Activated CD8-positive, alpha-beta T cell treated with anti-CD3 and anti-CD28 coated beads, Interleukin-2, amount 10 ng/mL, durations not matched to agents 7 days and 5 days (primary cell): ENCODE results near the gene HOXA9. TPM values are rescaled to one million over a fixed set of nuclear protein-coding genes. Genes with fewer than 3 reads are reported as not detected.
A peak's percentile ranks its signal among the peaks of the same experiment; 100 is the strongest.

Experiments used
- ATAC-seq: fragments of 150-1000 bp; cut with Tn5 transposase; one replicate; pipeline ENCODE4 v1.10.0; 2021; ENCODE audit warnings: moderate library complexity
- CTCF ChIA-PET: fragments of 350-600 bp; sonication (Branson Sonifier 250); formaldehyde crosslinking; loops from one replicate; lab custom pipeline; 2021; ENCODE audit warnings: antibody characterized with exemption; lab: Charles Lee
- POLR2A ChIA-PET: fragments of 350-600 bp; sonication (Branson Sonifier 250); formaldehyde crosslinking; loops from one replicate; lab custom pipeline; 2021; ENCODE audit warnings: antibody characterized with exemption; lab: Charles Lee
- DNase-seq: peaks from one replicate; pipeline ENCODE4 v3.0.0-alpha.2; 2020
- H3K27ac Mint-ChIP-seq: one replicate; pipeline ENCODE4 v1.8.0; 2021; ENCODE audit warnings: mild to moderate bottlenecking, mixed read lengths
- H3K27me3 Mint-ChIP-seq: one replicate; pipeline ENCODE4 v1.8.0; 2021; ENCODE audit warnings: low read depth, mixed read lengths
- H3K36me3 Mint-ChIP-seq: one replicate; pipeline ENCODE4 v1.8.0; 2021; ENCODE audit warnings: low read depth, mixed read lengths
- H3K4me1 Mint-ChIP-seq: one replicate; pipeline ENCODE4 v1.8.0; 2021; ENCODE audit warnings: low read depth, mixed read lengths
- H3K4me3 Mint-ChIP-seq: one replicate; pipeline ENCODE4 v1.8.0; 2021; ENCODE audit warnings: mild to moderate bottlenecking, mixed read lengths
- H3K9me3 Mint-ChIP-seq: one replicate; pipeline ENCODE4 v1.8.0; 2022; ENCODE audit warnings: mixed read lengths; ENCODE audit not compliant: insufficient read depth
- total RNA-seq, 2 experiments: library from RNA; stranded (reverse); gene quantifications; one replicate each; pipeline ENCODE4 v1.2.3, GENCODE V29; 2021

The HOXA9 gene
- total RNA-seq, 2 experiments from 2014 or later = not detected

DNA sequence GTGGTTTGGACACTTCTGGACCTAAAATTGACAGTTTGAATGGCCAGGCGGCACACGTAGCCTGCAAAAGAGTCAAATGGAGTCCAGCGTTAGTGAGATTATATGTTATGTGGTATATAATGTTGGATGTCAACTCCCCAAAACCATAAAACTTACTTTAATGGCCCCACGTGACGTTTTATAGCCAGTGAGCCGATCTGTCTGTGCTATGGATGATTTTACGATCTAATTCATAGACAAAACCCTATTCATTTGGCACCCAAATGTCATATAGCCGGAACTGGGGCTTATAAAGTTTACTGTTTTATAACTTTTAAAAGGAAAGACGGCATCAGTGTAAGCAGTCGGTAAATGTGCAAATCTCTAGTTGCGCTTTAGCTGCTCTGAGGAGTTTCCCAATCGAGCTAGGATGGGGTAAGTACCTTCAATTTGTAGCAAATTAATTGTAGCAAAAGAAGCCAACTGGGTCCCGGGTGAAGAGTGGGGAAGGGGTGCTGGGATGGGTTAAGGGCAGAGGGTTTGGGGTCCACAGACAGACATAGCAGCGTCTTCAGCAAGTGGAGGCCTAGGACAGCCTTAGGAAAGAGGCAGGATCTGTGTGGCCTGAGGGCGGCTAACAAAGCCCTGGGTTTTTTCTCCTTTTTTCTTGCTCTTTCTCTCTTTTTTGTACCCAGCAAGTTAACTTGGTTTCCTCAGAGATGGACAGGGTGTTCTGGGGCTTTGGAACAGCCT, 25.0 kb downstream of the HOXA9 start:
- ChIA-PET CTCF (no interaction called here), POLR2A (no interaction called here)
- H3K9me3 Mint-ChIP-seq = no peaks in the 10 kb centered on the region
- peaks cover 4% of the 10 kb centered on the region for H3K4me1 Mint-ChIP-seq
- no peak overlapping the region for H3K4me3 Mint-ChIP-seq
- ATAC-seq (no peak), DNase-seq (no peak)
- H3K36me3 Mint-ChIP-seq = no peaks in the 10 kb centered on the region
- no peak overlapping the region for H3K27ac Mint-ChIP-seq
- peaks cover 30% of the 10 kb centered on the region for H3K27me3 Mint-ChIP-seq

GRCh38 chr7:27139334-27140125, 25.8 kb downstream of the HOXA9 start:
- ChIA-PET POLR2A (no interaction called here), CTCF (no interaction called here)
- H3K27me3 Mint-ChIP-seq = peaks cover 34% of the 10 kb centered on the region
- DNase-seq = no peak
- ATAC-seq = no peak
- H3K27ac Mint-ChIP-seq = no peak overlapping the region
- no peaks in the 10 kb centered on the region for H3K9me3 Mint-ChIP-seq
- peaks cover 12% of the 10 kb centered on the region for H3K4me1 Mint-ChIP-seq
- H3K36me3 Mint-ChIP-seq = no peaks in the 10 kb centered on the region
- H3K4me3 Mint-ChIP-seq = no peak overlapping the region

DNA sequence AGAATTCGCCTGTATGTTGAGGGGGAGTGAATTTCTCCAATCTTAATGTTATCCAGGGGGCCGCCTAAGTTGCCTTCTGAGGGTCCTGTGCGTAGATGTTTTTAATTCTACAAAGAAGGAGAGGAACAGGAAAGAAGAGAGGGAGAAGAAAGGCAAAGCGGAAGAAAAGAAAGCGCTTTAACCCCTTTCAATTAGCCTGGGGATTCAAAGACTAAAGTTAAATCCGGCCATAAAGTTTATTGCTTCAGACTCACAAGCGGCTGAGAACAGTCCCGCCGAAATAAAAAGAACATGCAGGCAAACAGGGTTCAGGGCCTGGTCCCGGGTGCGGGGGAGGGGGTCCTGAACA, 26.4 kb downstream of the HOXA9 start:
- ChIA-PET POLR2A (no interaction called here), CTCF (no interaction called here)
- DNase-seq (no peak), ATAC-seq (no peak)
- H3K4me1 Mint-ChIP-seq = peaks cover 17% of the 10 kb centered on the region
- H3K27ac Mint-ChIP-seq = no peak overlapping the region
- H3K27me3 Mint-ChIP-seq = peaks cover 38% of the 10 kb centered on the region
- H3K4me3 Mint-ChIP-seq = no peak overlapping the region
- no peaks in the 10 kb centered on the region for H3K9me3 Mint-ChIP-seq
- no peaks in the 10 kb centered on the region for H3K36me3 Mint-ChIP-seq

DNA sequence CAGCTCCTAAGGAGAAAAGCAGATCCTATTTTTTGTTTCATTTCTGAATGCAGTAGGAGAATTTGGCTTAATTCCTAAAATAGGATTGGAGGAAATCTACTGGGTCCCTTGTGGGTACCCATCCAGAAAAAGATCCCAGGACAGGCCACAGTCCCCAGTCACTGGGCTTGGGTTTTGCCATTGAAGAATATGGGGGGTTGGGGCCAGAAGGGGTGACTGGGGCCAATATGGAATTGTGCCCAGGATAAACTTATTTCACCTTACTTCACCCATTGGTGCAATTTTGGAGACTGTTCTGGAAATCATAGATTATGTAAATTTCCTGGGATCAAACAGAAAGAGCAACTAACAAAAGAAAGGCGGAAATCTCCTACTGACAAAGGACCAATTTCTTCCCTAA, 26.9 kb downstream of the HOXA9 start:
- H3K36me3 Mint-ChIP-seq = no peaks in the 10 kb centered on the region

DNA sequence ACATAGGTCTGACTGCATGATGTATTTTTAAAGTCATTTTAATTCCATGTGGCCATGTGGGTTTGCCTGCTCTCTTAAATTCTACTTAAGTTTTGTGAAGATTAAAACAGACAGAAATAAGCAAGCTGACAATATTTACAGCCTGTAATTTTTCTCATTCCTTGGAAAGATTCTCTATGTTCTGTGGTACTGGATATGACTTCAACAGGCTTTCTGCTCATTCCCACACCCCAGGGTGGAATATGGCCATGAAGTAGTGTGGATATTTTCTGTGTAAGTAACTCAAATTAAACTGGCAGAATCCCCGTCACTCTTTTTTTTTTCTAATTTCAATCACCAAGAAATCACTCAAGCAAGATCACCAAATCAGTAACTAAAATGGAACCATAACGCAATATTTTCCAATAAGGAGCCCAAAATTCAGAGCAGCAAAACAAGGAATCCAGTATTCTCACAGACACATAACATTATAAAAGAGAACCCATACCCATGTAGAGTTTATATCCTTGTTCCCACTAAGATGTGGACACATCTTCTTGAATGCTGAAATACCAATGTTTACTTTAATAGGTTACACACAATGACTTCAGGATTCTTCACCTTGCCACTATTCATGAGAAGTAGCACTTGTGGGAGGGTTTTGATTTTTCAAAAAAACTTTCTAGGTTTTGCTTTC, 27.6 kb downstream of the HOXA9 start:
- H3K4me1 Mint-ChIP-seq = peaks cover 20% of the 10 kb centered on the region
- peaks cover 46% of the 10 kb centered on the region for H3K27me3 Mint-ChIP-seq
- POLR2A ChIA-PET = no interaction called here
- H3K36me3 Mint-ChIP-seq = no peaks in the 10 kb centered on the region
- no peaks in the 10 kb centered on the region for H3K9me3 Mint-ChIP-seq
- DNase-seq (no peak), ATAC-seq (no peak)
- no peak overlapping the region for H3K4me3 Mint-ChIP-seq
- CTCF ChIA-PET = no interaction called here
- no peak overlapping the region for H3K27ac Mint-ChIP-seq

More for the DNA sequence above, 26.9 kb downstream of the HOXA9 start:
- Mint-ChIP-seq H3K27ac (no peak overlapping the region), H3K4me3 (no peak overlapping the region), H3K9me3 (no peaks in the 10 kb centered on the region), H3K4me1 (peaks cover 20% of the 10 kb centered on the region), H3K27me3 (peaks cover 41% of the 10 kb centered on the region)
- no peak for ATAC-seq
- ChIA-PET CTCF (no interaction called here), POLR2A (no interaction called here)
- DNase-seq = no peak

DNA sequence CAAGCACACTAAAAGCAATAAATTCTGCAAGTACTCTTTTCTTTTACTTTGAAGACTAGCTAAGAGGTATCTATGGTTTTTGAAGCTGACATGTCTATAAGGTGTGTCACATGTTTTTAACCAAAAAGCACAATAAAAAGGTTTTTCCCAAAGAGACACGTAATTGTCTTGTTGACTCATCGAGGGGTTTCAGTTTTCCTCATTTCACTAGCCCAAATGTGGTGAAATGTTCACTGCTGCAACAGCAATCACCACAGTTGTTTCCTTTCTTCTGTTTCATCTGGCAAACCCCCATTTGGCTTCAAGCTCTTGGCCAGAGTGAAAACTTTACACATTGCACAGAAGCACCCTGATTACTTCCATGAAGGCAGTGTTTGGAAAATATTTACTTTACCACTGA, 30.9 kb downstream of the HOXA9 start:
- Mint-ChIP-seq H3K27ac (no peak overlapping the region), H3K27me3 (peaks cover 47% of the 10 kb centered on the region), H3K4me3 (no peak overlapping the region), H3K9me3 (no peaks in the 10 kb centered on the region), H3K36me3 (no peaks in the 10 kb centered on the region), H3K4me1 (peaks cover 20% of the 10 kb centered on the region)
- CTCF ChIA-PET = interaction anchor here (1.4 kb wide), 1 partner anchor 16 kb away, joined by 5 read pairs; no protein-coding TSS in a partner anchor
- no peak for DNase-seq
- no peak for ATAC-seq
- POLR2A ChIA-PET = no interaction called here

DNA sequence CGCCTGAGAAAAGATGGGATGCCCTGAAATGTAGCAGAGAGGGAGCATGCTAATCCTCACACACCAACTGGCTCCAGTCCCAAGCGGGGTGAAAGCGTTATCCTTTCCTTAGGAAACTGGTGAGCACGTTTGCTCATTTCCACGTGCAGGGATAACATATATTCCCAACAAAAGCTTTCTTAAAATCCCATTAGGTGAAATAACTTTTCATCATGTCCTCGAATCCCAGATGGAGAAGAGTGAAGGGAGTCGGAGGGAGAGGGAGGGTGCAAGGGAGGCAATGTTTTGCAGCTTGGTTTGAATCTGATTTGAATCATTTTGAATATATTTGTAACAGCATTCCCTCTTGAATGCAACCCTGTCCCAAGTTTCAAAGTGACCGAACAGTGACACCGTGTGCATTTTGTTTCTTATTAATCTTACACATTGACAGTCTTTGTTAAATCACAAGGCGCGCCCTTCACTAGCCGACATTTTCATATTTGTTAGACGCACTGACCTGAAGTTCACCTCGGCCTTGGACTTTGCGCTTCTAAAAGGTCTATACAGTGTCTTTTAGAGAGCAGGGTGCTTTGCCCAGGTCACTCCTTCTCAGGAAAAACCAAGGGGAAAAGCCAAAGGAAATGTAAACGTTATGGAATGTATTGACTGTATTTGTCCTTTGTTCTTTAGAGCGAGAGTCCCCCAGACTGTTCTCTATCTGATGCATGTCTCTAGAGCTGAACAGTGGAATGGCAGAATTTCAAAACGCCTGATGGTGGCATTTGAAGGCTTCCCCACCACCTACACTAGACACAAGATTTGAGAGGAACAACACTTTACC, 31.7 kb downstream of the HOXA9 start:
- Mint-ChIP-seq H3K27me3 (peaks cover 48% of the 10 kb centered on the region), H3K36me3 (no peaks in the 10 kb centered on the region), H3K27ac (no peak overlapping the region), H3K9me3 (no peaks in the 10 kb centered on the region), H3K4me3 (no peak overlapping the region), H3K4me1 (peaks cover 20% of the 10 kb centered on the region)
- POLR2A ChIA-PET = no interaction called here
- CTCF ChIA-PET = interaction anchor here (1.4 kb wide), 1 partner anchor 16 kb away, joined by 5 read pairs; no protein-coding TSS in a partner anchor
- ATAC-seq (no peak), DNase-seq (no peak)

DNA sequence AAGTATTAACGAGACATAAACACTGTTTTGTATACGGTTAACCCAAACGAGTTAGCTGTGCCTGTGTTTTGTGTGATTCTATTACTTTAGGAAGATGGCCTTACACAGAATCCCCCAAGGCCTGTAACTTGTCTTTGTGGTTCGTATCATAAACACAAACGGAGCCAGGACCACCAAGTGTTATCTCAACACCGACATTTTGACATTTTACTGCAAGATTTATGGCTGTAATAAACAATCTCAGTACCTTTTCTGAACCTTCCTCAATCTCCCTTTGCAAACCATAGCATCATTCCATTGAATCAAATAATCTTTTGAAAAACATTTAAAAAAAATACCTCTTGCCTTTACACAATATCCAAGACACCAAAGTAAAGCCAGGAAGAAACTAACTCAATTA, 32.4 kb downstream of the HOXA9 start:
- Mint-ChIP-seq H3K36me3 (no peaks in the 10 kb centered on the region), H3K4me1 (peaks cover 20% of the 10 kb centered on the region), H3K9me3 (no peaks in the 10 kb centered on the region), H3K27me3 (peaks cover 48% of the 10 kb centered on the region), H3K4me3 (no peak overlapping the region), H3K27ac (no peak overlapping the region)
- DNase-seq = no peak
- no peak for ATAC-seq
- ChIA-PET CTCF (no interaction called here), POLR2A (no interaction called here)

DNA sequence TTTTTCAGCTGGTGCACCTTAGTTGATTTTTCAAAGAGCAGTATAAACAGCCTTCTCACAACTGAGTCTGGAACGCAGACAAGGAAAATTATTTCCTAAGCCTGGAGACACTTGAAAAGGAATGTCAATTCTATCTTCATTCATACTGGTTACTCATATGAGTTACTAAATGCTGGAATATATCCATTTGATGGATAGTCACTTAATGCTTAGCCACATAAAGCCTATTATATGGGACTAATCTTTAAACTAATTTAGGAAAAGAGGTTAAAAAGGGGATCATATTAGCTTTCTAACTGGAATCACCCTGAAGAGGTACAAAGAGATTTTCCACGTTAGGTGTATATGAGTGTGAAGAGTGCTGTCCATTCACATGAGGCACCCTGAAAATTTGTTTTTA, 33.1 kb downstream of the HOXA9 start:
- Mint-ChIP-seq H3K4me3 (no peak overlapping the region), H3K27me3 (peaks cover 50% of the 10 kb centered on the region), H3K9me3 (no peaks in the 10 kb centered on the region), H3K36me3 (no peaks in the 10 kb centered on the region), H3K4me1 (peaks cover 19% of the 10 kb centered on the region), H3K27ac (no peak overlapping the region)
- DNase-seq (no peak), ATAC-seq (no peak)
- CTCF ChIA-PET = interaction anchor here (2.1 kb wide), 1 partner anchor 19 kb away, joined by 6 read pairs; no protein-coding TSS in a partner anchor
- POLR2A ChIA-PET = no interaction called here

- ATAC-seq (no peak), DNase-seq (no peak)
- POLR2A ChIA-PET = no interaction called here
- Mint-ChIP-seq H3K27ac (no peak overlapping the region), H3K27me3 (peaks cover 53% of the 10 kb centered on the region), H3K36me3 (no peaks in the 10 kb centered on the region), H3K9me3 (no peaks in the 10 kb centered on the region), H3K4me3 (peak overlapping the region; percentile 57), H3K4me1 (peaks cover 18% of the 10 kb centered on the region)
- CTCF ChIA-PET = interaction anchor here (1.4 to 2.1 kb wide), 2 partner anchors 12 to 20 kb away, joined by 3 to 6 read pairs; partner anchors contain the start of gene HOXA5
Observed at GRCh38 chr7:27131390-27131819, 33.9 kb downstream of the HOXA9 start.
